ENCODE measurements around the gene DCC.

The DCC gene

DNA sequence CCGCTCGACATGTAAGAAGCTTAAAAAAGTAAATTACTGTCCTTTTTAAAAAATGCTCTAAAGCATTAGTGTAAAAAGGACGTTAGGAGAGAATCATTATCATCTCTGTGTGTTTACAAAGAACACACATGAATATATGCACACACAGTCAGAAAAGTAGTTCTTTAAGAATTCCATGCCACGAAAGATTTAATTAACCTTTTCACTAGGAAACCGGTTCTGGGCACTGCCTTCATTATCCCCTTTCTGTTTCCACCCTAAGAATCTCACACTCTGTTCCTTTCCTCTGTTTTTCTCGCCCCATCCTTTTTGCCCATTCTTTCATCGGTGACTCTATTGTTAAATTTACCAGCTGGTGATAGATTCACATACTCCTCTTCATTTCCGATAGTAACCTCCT, 338.6 kb downstream of the DCC start:
- DNase-seq (ENCODE audit: low read depth) = no peak
- TF ChIP-seq, protein P1, sequence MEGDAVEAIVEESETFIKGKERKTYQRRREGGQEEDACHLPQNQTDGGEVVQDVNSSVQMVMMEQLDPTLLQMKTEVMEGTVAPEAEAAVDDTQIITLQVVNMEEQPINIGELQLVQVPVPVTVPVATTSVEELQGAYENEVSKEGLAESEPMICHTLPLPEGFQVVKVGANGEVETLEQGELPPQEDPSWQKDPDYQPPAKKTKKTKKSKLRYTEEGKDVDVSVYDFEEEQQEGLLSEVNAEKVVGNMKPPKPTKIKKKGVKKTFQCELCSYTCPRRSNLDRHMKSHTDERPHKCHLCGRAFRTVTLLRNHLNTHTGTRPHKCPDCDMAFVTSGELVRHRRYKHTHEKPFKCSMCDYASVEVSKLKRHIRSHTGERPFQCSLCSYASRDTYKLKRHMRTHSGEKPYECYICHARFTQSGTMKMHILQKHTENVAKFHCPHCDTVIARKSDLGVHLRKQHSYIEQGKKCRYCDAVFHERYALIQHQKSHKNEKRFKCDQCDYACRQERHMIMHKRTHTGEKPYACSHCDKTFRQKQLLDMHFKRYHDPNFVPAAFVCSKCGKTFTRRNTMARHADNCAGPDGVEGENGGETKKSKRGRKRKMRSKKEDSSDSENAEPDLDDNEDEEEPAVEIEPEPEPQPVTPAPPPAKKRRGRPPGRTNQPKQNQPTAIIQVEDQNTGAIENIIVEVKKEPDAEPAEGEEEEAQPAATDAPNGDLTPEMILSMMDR (IDR thresholded peaks at IDR 0.05; ENCODE audit: control insufficient read depth, insufficient read depth, low read depth, low read length, missing control alignments) = no peak
- H3K4me3 ChIP-seq (ENCODE audit: control insufficient read depth, low read depth, low read length) = no peak overlapping the region

GRCh38 chr18:52679354-52679753, 339.4 kb downstream of the DCC start:
- DNase-seq (ENCODE audit: low read depth) = no peak
- TF ChIP-seq, protein P1 (IDR thresholded peaks at IDR 0.05; ENCODE audit: control insufficient read depth, insufficient read depth, low read depth, low read length, missing control alignments) = no peak

GRCh38 chr18:52682260-52682659, 342.3 kb downstream of the DCC start:
- DNase-seq (ENCODE audit: low read depth) = no peak
- no peak overlapping the region for H3K4me3 ChIP-seq (ENCODE audit: control insufficient read depth, low read depth, low read length)
- TF ChIP-seq, protein P1 (IDR thresholded peaks at IDR 0.05; ENCODE audit: control insufficient read depth, insufficient read depth, low read depth, low read length, missing control alignments) = no peak

More at GRCh38 chr18:52679354-52679753, 339.4 kb downstream of the DCC start:
- no peak overlapping the region for H3K4me3 ChIP-seq (ENCODE audit: control insufficient read depth, low read depth, low read length)

DNA sequence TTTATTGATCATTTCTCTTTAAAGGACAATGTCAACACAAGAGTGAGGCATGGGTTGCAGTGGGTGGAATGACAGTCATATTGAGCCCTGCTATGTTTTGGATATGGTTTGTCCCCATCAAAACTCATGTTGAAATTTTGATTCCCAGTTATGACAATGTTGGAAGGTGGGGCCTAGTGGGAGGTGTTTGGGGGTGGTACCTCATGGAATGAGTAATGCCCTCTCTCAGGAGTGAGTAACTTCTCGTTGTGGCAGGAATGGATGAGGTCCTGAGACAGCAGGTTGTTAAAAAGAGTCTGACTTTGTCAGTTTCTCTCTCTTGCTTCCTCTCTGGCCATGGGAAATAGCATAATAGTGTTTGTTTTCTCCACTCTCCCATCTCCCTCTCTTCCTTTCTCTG, 345.3 kb downstream of the DCC start:
- H3K4me3 ChIP-seq (ENCODE audit: control insufficient read depth, low read depth, low read length) = no peak overlapping the region
- DNase-seq (ENCODE audit: low read depth) = no peak
- TF ChIP-seq, protein P1 (IDR thresholded peaks at IDR 0.05; ENCODE audit: control insufficient read depth, insufficient read depth, low read depth, low read length, missing control alignments) = no peak

DNA sequence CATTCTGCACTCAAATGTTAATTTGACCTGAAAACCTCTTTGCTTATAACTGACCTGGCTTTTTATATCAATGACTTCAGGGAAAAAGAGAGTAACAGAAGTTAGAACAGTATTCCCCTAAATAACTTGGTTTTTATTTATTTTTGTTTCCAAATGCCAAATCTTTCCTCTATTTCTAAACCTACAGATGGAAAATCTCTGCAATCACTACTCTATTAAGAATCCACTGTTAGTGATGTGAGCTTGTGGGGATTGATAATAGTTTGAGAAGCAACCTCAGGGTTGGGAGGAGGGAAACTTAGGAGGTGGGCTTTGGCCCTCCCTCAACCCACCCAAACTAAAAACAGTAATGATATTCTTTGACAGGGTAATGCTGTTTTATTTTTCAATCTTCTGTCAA, 351.8 kb downstream of the DCC start:
- H3K4me3 ChIP-seq (ENCODE audit: control insufficient read depth, low read depth, low read length) = no peak overlapping the region
- TF ChIP-seq, protein P1 (IDR thresholded peaks at IDR 0.05; ENCODE audit: control insufficient read depth, insufficient read depth, low read depth, low read length, missing control alignments) = no peak
- no peak for DNase-seq (ENCODE audit: low read depth)

GRCh38 chr18:52694804-52695203, 354.8 kb downstream of the DCC start:
- TF ChIP-seq, protein P1 (IDR thresholded peaks at IDR 0.05; ENCODE audit: control insufficient read depth, insufficient read depth, low read depth, low read length, missing control alignments) = peak; percentile 3
- no peak overlapping the region for H3K4me3 ChIP-seq (ENCODE audit: control insufficient read depth, low read depth, low read length)
- no peak for DNase-seq (ENCODE audit: low read depth)

GRCh38 chr18:52700116-52700515, 360.1 kb downstream of the DCC start:
- DNase-seq (ENCODE audit: low read depth) = no peak
- no peak overlapping the region for H3K4me3 ChIP-seq (ENCODE audit: control insufficient read depth, low read depth, low read length)
- TF ChIP-seq, protein P1 (IDR thresholded peaks at IDR 0.05; ENCODE audit: control insufficient read depth, insufficient read depth, low read depth, low read length, missing control alignments) = no peak
